OCI-LY1 (cell line): ENCODE results near the gene PDZD2.
A peak's percentile ranks its signal among the peaks of the same experiment; 100 is the strongest.

ENCODE experiments used
- H2AFZ ChIP-seq: fragments of 200-600 bp; sonication (generic), shearing (Covaris generic); 2 replicates; pipeline ENCODE4 v1.6.0; 2014; ENCODE audit warnings: antibody characterized with exemption, mild to moderate bottlenecking, low read length
- H3F3A ChIP-seq: fragments of 200-600 bp; sonication (generic), shearing (Covaris generic); 2 replicates; pipeline ENCODE4 v1.6.0; 2014; ENCODE audit warnings: mild to moderate bottlenecking, antibody characterized with exemption, low read length, moderate library complexity; ENCODE audit not compliant: insufficient read depth
- H3K27ac ChIP-seq: fragments of 200-600 bp; sonication (generic); 2 replicates; pipeline ENCODE4 v1.5.1; 2014; ENCODE audit warnings: low read length, mixed run types, mild to moderate bottlenecking, low read depth; ENCODE audit not compliant: poor library complexity, severe bottlenecking
- H3K27me3 ChIP-seq: fragments of 200-600 bp; sonication (generic); 2 replicates; pipeline ENCODE4 v1.6.0; 2014; ENCODE audit warnings: antibody characterized with exemption, mild to moderate bottlenecking, low read length, moderate library complexity; ENCODE audit not compliant: insufficient read depth
- H3K36me3 ChIP-seq: fragments of 200-600 bp; sonication (generic); 2 replicates; pipeline ENCODE4 v1.6.1; 2014; ENCODE audit warnings: mild to moderate bottlenecking, antibody characterized with exemption, low read length, moderate library complexity, mixed read lengths; ENCODE audit not compliant: insufficient read depth
- H3K4me1 ChIP-seq: fragments of 200-600 bp; sonication (generic); 2 replicates; pipeline ENCODE4 v1.5.1; 2014; ENCODE audit warnings: mild to moderate bottlenecking, low read length, moderate library complexity; ENCODE audit not compliant: insufficient read depth, severe bottlenecking
- H3K4me2 ChIP-seq: fragments of 200-600 bp; sonication (generic), shearing (Covaris generic); 2 replicates; pipeline ENCODE4 v1.6.1; 2014; ENCODE audit warnings: low read length
- H3K4me3 ChIP-seq: fragments of 200-600 bp; sonication (generic); 2 replicates; pipeline ENCODE4 v1.5.1; 2014; ENCODE audit warnings: low read length, low read depth, mild to moderate bottlenecking, mixed read lengths; ENCODE audit not compliant: poor library complexity, severe bottlenecking
- H3K79me2 ChIP-seq: fragments of 200-600 bp; shearing (Covaris generic); 2 replicates; pipeline ENCODE4 v1.6.1; 2016; ENCODE audit warnings: mixed run types, low read length, mixed read lengths; ENCODE audit not compliant: insufficient read depth
- H3K9ac ChIP-seq: fragments of 200-600 bp; sonication (generic), shearing (Covaris generic); 2 replicates; pipeline ENCODE4 v1.6.1; 2014; ENCODE audit warnings: mild to moderate bottlenecking, low read length, mixed read lengths
- H3K9me2 ChIP-seq: fragments of 200-600 bp; sonication (generic), shearing (Covaris generic); 2 replicates; pipeline ENCODE4 v1.6.1; 2014; ENCODE audit warnings: low read depth, mild to moderate bottlenecking, low read length, mixed read lengths
- H3K9me3 ChIP-seq: fragments of 200-600 bp; shearing (Covaris generic); 2 replicates; pipeline ENCODE4 v1.6.1; 2014; ENCODE audit warnings: low read length, mixed read lengths
- H4K20me1 ChIP-seq: fragments of 200-600 bp; sonication (generic), shearing (Covaris generic); 2 replicates; pipeline ENCODE4 v1.6.0; 2016; ENCODE audit warnings: mild to moderate bottlenecking, low read length; ENCODE audit not compliant: insufficient read depth
- EZH2 ChIP-seq: fragments of 200-600 bp; sonication (generic), shearing (Covaris generic); IDR thresholded peaks from 2 replicates; pipeline ENCODE4 v1.8.0; 2017; ENCODE audit warnings: borderline replicate concordance, mixed run types, mild to moderate bottlenecking, antibody characterized with exemption, low read length, moderate library complexity, mixed read lengths
- TF ChIP-seq, protein P1 (sequence below): fragments of 200-600 bp; sonication (generic), shearing (Covaris generic); IDR thresholded peaks from 2 replicates; pipeline ENCODE4 v1.5.1; 2017; ENCODE audit warnings: mild to moderate bottlenecking, antibody characterized with exemption, low read length, moderate library complexity, mixed read lengths

PDZD2 gene

GRCh38 chr5:31638748-31639418 lies at the start of gene PDZD2:
PDZD2 (plus strand) TSS chr5:31639131.
- H4K20me1 ChIP-seq: no peaks in the 10 kb centered on the region
- H3K27me3 ChIP-seq: peaks cover 6% of the 10 kb centered on the region; the same call in 1 of the 2 replicates
- peak within 1 kb of the TSS; percentile 78 for H3K4me2 ChIP-seq
- TF ChIP-seq, protein P1, sequence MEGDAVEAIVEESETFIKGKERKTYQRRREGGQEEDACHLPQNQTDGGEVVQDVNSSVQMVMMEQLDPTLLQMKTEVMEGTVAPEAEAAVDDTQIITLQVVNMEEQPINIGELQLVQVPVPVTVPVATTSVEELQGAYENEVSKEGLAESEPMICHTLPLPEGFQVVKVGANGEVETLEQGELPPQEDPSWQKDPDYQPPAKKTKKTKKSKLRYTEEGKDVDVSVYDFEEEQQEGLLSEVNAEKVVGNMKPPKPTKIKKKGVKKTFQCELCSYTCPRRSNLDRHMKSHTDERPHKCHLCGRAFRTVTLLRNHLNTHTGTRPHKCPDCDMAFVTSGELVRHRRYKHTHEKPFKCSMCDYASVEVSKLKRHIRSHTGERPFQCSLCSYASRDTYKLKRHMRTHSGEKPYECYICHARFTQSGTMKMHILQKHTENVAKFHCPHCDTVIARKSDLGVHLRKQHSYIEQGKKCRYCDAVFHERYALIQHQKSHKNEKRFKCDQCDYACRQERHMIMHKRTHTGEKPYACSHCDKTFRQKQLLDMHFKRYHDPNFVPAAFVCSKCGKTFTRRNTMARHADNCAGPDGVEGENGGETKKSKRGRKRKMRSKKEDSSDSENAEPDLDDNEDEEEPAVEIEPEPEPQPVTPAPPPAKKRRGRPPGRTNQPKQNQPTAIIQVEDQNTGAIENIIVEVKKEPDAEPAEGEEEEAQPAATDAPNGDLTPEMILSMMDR: peak; percentile 48
- TF ChIP-seq EZH2: no peak
- H3K4me1 ChIP-seq: peaks cover 6% of the 10 kb centered on the region
- no peak within 1 kb of the TSS for H3K27ac ChIP-seq
- peak within 1 kb of the TSS; percentile 65 for H3K4me3 ChIP-seq
- H3K9me3 ChIP-seq: no peaks in the 10 kb centered on the region
- peak within 1 kb of the TSS; percentile 52; the same call in 1 of the 2 replicates for H3K9ac ChIP-seq
- H3K36me3 ChIP-seq: no peaks in the 10 kb centered on the region
- no peak within 1 kb of the TSS for H2AFZ ChIP-seq
- no peaks in the 10 kb centered on the region for H3F3A ChIP-seq
- H3K79me2 ChIP-seq: no peaks in the 10 kb centered on the region
- no peaks in the 10 kb centered on the region for H3K9me2 ChIP-seq

- Histone ChIP-seq H3K27me3 (0 out of 2 replicates have a peak, but pooled peaks cover 3% of the 10 kb centered on the region), H3K4me2 (no peak overlapping the region), H3K4me3 (no peak overlapping the region), H3K9me2 (no peaks in the 10 kb centered on the region), H3K79me2 (no peaks in the 10 kb centered on the region), H3K27ac (no peak overlapping the region), H3K4me1 (no peaks in the 10 kb centered on the region), H3F3A (no peaks in the 10 kb centered on the region), H3K36me3 (no peaks in the 10 kb centered on the region), H4K20me1 (no peaks in the 10 kb centered on the region), H3K9me3 (0 out of 2 replicates have a peak, but pooled peaks cover under 1% of the 10 kb centered on the region), H2AFZ (no peak overlapping the region), H3K9ac (no peak overlapping the region)
- TF ChIP-seq, protein P1: no peak
- TF ChIP-seq EZH2: no peak
Observed at GRCh38 chr5:31593665-31594064, 45.3 kb upstream of the PDZD2 start.

- H3K27me3 ChIP-seq: 0 out of 2 replicates have a peak, but pooled peaks cover 3% of the 10 kb centered on the region
- H2AFZ ChIP-seq: no peak overlapping the region
- TF ChIP-seq EZH2: no peak
- TF ChIP-seq, protein P1: no peak
- no peaks in the 10 kb centered on the region for H3K36me3 ChIP-seq
- no peaks in the 10 kb centered on the region for H3K79me2 ChIP-seq
- H4K20me1 ChIP-seq: no peaks in the 10 kb centered on the region
- H3K9me3 ChIP-seq: no peaks in the 10 kb centered on the region
- H3F3A ChIP-seq: no peaks in the 10 kb centered on the region
- H3K4me2 ChIP-seq: no peak overlapping the region
- H3K4me1 ChIP-seq: no peaks in the 10 kb centered on the region
- no peak overlapping the region for H3K27ac ChIP-seq
- no peak overlapping the region for H3K9ac ChIP-seq
- no peaks in the 10 kb centered on the region for H3K9me2 ChIP-seq
- H3K4me3 ChIP-seq: no peak overlapping the region
Observed at GRCh38 chr5:31596354-31596753, 42.6 kb upstream of the PDZD2 start.
